Left colon (tissue), 2 donors: Measurements from ENCODE around the gene INSC. TPM values are rescaled to one million over a fixed set of nuclear protein-coding genes. Genes with fewer than 3 reads are reported as not detected.
A peak's percentile ranks its signal among the peaks of the same experiment; 100 is the strongest.

Experiments
- ATAC-seq: fragments of 200-7000 bp; cut with Tn5 transposase; one replicate; pipeline ENCODE4 v1.9.1; 2020; ENCODE audit warnings: mild to moderate bottlenecking, moderate library complexity
- DNase-seq, 2 donors: peaks; one replicate each; pipeline ENCODE4 v3.0.0-alpha.2; 2020
- intact Hi-C, 2 donors: fragments of 100-400 bp; cut with DNase I in 1 of 2; cut with micrococcal nuclease in 1 of 2; formaldehyde crosslinking; loops; one replicate each; pipeline versions ENCODE4 v1.11.2 to v1.14.0; 2022; cut with DNase I, micrococcal nuclease
- total RNA-seq, 2 donors: library from RNA; stranded (reverse); fragmentation: NEBNext Ultra II Directional; extraction: Animal tissue kit (Norgen Biotek cat#: 25700); gene quantifications; one replicate each; pipeline ENCODE4 v1.2.1, GENCODE V29; 2021
- donor health status: DM: no; HTN: no; CAD: no.
- donor health status: DM: yes; HTN: yes; CAD: no.

The INSC gene
- total RNA-seq, 2 donors from 2014 or later, result 2.2 to 2.6 TPM

DNA sequence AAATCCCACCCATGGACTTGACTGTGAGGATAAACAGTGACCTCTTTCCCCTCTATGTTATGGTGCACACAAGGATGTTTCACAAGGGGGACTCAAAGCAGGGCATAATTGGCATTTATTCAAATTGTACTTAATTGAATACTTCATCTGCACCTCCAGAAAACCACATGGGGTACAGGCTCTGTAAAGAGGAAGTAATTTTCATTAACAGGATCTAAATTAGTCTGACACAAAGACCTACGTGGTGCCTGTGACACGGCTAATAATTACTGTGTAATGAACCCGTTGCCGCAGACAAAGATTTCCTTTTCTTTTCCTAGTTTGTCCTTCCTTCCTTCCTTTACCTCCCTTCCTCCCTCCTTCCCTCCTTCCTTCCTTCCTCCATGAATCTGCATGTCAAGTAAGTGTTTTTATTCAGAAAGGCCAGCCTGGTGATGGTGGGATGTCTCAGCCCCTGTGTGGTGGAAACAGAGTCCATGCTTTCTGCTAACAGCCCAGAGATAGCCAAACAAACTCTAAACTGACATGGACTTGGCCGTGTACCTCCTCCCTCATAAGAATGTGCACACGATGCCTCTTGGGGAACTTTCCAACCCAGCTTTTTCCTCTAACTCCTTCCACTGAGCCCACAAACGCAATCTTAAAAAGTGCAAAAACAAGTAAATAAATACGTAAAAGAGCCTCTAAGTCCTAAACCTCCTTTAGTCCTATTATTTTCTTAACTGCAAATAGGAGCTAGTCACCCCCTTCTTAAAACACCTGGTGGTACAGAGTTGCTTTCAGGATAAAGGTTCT lies 118.8 kb downstream of the INSC start:
- DNase-seq (no peak), ATAC-seq (no peak)
- intact Hi-C loops, result no loop called here

DNA sequence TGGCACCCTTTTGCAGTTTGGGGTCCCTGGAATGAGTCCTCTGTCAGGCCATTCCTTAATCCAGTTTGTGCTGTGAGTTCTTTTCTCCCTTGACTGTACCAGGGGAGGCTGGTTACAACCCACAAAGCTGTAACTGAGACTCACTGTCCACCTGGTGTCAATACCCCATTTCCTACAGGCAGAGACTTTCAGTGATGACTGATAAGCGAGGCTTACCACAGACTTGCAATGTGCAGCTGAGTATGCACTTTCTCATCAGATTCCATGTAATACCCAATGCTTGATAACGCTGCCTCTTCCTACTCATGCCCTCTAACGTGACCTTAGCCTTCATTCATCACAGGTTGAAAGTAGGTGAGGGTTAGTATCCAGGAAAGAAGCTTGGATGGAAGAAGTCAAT lies 120.1 kb downstream of the INSC start:
- ATAC-seq (no peak), DNase-seq (no peak)
- intact Hi-C loops, result no loop called here

DNA sequence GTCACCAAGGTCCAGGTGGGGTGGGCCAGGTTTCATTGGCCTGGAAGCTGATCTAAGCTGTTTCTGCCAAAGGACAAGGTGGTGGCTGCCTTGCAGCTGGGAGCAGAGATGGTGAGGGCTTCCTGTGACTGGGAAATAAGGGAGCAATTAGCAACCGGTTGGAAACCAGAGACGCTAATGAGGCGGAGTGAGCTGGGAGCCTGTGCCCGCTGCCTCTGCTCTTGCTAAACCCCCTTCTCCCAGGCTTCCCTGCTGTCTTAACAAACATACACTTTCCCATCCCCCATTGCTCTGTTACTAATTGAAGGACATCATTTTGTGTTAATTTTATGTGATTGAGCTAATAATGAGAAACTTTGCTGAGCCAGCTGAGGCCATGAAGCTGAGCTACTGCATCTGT lies 121.8 kb downstream of the INSC start:
- ATAC-seq (no peak), DNase-seq (no peak)
- intact Hi-C loops, result no loop called here

DNA sequence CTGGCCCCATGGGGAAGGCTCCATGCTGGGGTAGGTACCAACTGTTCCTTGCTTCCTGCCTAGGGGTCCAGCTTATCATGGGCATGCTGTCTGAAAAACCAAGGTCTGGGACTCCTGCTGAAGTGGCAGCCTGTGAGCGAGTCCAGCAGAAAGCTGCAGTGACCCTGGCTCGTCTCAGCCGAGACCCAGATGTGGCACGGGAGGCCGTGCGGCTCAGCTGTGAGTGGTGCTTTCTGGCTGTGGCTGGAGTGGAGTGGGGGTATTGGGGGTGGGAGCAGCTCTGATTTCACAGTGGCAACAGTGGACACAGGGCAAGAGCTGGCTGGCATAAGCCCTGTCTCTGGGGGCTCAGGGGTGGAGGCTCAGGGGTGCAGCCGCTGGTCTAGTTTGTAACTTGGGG lies 124.1 kb downstream of the INSC start:
- DNase-seq (no peak), ATAC-seq (no peak)
- intact Hi-C loops, result no loop called here

DNA sequence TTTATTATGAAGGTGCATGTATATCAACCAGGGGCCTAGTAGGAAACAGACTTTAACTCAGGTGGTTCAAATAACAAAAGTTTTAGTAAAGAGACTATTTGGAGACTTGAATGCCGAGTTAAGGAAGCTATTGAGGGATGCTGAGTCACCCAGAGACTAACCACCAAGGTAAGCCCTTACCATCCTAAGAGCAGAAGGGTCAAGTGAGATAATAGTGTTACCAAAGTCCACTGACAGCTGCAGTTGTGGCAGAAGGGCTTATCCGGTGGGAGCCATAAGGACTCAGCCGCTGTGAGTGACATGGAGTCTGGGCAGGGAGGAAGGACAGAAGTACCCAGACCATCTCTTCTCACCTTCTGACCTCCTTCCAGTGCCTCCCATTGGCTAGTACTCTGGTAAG lies 134.0 kb downstream of the INSC start:
- no peak for ATAC-seq
- intact Hi-C loops, result no loop called here
- DNase-seq, result no peak

DNA sequence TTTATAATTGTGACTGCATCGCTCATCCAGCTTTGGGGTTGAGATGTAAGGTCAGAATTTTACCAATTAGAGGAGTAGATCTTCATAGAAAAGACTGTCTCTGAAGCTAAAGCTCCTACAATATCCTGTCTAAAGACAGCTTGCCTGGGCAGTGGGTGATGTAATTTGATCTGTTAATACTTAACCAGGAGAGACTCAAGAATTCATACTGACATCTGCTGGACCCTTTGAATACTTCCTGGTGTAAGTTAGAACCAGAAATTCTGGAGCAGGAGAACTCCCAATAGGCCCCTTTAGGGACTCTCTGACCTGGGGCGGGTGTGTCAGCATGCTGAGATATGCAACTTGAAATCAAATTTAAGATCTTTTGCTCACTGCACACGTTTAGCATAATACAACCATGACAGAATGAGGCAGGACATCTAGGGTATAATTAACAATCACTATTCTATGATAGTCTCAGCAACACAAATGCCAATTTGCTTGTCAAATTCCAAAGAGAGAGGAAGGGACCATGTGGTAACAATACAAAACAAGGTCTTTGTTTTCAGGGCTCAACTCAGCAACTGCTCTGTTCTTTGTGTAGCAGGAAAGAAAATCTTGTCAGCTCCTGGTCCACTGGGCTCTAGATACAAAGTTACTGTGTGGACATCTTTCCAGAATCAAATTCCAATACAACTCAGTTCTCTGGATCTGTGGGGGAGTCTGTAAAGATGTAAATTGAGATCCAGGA lies 143.9 kb downstream of the INSC start:
- intact Hi-C loops, result no loop called here
- DNase-seq, result peak in 1 of 2 donors; percentile 4
- ATAC-seq, result peak; percentile 97

DNA sequence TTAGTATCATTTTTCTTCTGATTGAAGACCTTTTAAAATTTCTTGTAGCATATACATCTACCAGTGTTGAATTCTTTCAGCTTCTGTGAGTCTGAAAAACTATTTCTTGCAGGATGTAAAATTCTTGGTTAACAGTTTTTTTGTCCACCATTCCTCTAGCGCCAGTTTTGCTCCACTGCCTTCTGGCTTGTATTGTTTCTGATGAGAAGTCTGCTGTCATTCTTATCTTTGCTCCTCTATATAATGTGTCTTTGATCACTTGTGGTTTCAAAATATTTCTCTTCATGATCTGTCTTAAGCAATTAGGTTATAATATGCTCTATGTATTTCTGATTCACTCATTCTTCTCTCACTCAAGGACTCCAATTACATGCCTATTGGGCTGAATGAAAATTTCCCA lies 152.3 kb downstream of the INSC start:
- no peak for ATAC-seq
- intact Hi-C loops, result no loop called here

DNA sequence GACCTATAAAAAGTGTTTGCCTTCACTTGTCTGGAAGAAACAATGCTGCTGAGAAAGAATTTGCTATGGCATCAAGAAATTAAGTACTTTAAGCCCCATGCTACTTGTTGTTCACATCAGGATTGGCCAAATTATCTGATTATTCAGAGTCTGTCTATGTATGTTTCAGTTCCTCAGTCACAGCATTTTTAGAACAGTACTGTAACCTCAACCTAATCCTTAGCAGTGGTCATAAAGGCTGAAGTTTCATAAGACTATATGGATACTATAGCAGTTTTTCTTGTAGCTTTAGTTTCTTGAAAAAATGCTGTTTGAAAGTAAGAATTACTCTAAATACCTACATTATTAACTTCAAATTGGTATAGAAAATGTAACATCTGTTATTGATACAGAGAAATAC lies 153.9 kb downstream of the INSC start:
- DNase-seq (no peak), ATAC-seq (no peak)
- intact Hi-C loops, result no loop called here

More for the DNA sequence above, 152.3 kb downstream of the INSC start:
- DNase-seq, result no peak

DNA sequence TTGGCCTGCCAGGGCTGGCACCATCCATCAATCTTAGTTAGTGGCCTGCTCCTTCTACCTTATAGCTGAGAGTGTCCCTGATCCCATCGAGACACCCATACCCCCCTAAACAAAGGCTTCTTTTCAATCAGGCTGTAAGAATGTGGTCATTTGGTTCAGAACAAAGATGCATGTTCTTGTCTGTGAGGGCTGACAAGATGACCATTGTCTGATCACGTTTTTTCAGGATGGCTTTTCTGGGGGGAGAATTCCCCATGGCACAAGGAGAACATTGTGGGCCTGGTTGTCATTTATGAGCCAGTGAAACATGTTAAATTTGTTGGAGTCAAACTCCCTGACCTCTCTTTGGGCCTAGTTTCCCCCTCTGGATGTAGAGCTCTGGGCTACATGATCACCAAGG lies 160.4 kb downstream of the INSC start:
- intact Hi-C loops, result no loop called here
- DNase-seq (no peak), ATAC-seq (no peak)

DNA sequence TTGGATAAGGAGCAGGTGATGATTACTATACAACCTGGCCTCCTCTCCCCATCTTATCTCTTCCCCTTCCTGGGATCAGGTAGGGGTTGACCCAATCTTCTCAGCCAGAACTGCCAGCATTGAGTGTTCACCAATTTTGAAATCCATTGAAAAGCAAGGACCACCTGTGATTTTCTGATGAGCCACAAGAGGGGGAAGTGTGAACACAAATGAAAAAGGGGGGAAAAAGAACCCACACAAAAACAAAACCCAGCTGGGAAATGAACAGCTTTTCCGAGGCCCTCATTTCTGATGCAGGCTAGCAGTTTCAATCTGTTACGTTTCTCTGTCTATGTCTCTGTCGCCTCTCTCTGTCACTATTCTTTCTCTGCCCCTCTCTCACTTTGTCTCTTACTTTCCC lies 161.9 kb downstream of the INSC start:
- no peak for DNase-seq
- intact Hi-C loops, result no loop called here
- no peak for ATAC-seq

DNA sequence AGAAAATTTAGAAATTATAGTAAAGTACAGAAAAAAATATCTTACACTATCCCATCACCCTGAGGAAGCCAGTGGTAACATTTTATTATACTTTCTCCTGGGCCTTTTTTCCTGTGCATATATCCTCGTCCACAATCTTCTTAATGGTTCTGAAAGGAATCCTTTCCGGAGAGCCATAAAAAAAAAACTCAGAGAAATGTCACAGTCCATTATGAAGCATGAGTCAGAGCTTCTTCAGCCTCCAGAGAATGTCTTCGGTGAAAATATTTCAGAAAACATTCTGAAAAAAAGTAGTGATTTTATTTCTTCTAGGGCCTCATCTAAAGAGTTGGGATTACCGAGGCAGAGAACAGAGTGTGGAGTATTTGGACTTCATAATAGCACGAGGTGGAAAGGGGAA lies 163.4 kb downstream of the INSC start:
- intact Hi-C loops, result no loop called here

DNA sequence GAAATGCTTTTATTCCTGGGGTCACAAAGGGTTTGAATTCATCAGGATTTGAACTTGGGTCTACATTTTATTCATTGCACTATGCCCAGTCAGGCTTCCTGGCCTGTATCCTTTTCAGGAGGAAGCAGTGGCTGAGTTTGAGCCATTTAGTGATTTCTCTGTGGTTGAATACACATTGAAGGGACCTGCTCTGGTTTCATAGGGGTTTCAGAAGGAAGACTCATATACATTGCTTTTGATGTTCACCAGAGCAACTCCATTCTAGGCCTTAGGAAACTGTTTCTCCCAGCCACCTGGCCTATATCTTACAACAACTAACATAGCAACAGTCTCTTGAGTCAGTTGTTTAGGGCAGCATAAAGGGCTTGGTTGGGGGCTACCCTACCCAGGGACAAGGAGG lies 165.7 kb downstream of the INSC start:
- DNase-seq, result no peak
- intact Hi-C loops, result no loop called here
- no peak for ATAC-seq

More for the DNA sequence above, 163.4 kb downstream of the INSC start:
- DNase-seq (no peak), ATAC-seq (no peak)

DNA sequence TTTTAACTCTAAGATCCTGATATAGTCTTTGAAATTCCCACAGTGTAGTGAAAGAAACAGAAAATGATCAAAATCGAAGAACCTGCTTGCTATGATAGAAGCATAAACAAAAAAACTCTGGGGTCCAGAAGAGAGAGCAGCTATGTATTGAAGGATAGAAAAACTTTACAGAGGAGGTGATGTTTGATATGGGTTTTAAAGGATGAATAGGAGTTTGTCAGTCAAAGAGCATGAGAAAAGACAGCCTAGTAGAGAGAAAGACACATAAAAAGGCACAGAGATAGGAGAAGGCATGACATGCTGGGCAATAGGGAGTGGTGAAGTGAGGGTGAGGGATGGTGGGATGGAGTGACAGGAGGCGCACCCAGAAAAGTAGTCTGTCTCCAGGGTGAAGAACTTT lies 168.0 kb downstream of the INSC start:
- ATAC-seq (no peak), DNase-seq (no peak)
- intact Hi-C loops, result no loop called here

DNA sequence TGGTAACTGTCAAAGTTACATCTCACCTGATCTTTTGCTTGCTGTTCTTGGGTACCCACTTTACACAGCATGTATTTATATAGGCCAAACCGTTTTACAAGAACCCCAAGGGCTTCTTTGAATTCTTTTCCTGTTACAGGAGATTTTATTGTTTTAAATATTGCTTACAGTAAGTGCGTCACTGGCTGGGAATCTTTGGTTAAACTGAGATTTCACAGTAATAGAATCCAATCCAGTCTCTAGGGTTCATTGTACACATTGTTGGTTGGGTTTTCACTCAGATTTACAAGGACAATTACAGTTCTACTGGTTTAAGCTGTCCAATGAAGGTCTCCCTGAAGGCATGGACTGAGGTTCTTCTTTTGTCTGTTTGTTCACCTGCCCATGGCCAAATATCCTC lies 171.7 kb downstream of the INSC start:
- no peak for ATAC-seq
- intact Hi-C loops, result no loop called here
- DNase-seq, result no peak

DNA sequence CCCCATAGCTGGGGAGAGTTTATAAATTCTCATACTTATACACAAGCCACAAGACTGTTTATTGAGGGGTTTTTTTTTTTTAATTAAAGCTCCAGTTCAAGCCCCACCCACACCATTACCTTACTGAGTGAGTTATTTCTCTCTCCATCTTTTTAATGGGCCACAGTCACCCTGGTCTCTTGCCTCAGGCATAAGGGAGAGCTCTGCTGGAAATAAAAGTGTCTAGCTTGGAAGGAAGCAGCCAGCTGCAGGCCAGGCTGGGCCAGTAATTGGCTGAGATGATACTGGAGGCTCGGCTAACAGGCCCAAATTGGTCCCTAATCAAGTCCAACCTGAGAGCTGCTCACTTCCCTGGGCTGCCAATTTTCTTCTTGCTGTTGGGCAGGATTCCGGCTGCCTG lies 174.1 kb downstream of the INSC start:
- DNase-seq, result no peak
- ATAC-seq, result no peak
- intact Hi-C loops, result no loop called here

DNA sequence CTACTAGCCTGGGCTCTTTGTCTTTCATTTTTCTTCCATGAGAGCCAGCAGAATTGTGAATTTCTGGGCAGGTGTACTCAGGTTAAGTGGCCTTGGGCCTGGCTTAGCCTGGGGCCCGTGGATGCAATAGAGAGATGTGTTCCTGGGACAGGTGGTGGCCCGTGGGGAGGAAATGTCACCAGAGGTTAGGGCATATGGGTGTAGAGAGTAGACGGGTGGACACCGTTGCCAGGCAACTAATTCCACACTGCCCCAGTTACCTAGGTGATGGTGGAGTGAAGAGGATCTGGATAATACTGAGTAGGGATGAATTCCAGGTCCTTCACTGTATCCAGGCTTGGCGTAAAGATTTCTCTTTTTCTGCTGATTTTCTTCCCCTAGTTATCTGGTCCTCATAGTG lies 175.0 kb downstream of the INSC start:
- intact Hi-C loops, result no loop called here
- DNase-seq (no peak), ATAC-seq (no peak)

DNA sequence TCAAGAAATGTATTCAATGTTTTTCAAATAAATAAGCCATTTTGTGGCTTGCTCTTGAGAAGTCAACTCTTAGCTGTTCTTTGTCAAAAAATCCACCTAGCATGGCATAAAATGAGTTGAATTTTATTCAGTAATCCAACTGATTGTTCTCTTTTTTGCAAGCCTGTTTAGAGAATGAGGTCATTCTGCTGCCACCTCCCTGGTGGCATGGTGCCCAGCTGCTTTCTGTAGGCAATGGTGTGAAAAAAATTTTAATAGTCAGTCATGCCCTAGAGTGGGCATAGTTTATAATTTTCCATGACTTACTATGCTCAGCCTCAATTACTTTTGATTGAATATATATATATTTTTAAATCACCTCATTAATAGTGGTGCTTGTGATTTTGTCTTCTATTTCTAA lies 177.2 kb downstream of the INSC start:
- intact Hi-C loops, result no loop called here
- no peak for ATAC-seq
- DNase-seq, result no peak

DNA sequence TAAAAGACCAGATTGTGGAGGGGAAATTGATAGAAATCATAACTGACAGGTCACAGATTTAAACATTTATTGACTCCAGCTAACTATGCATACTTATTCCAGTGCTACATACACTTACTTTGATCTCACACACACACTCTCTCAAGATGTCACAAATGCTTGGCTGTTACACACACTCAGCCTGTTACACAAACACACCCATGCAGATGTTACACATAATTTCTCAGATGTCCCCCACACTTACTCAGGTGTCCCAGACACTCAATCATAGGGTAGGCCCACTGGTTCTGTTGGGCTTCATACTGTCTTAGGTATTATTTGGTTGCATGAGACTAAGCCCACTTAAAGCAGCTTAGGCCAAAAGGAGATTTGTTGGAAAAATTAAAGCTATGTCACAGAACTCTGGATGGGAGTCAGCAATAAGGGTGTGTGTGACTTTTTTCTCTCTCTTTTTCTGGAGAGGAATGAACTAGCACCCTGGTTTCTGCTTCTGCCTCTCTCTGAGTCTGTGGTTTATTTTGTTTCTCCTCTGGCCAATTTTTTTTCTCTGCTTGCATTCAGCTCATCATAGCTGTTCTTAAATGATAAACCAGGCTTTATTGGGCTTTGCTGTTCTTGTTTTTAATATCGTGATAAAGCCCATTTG lies 179.4 kb downstream of the INSC start:
- ATAC-seq (no peak), DNase-seq (no peak)
- intact Hi-C loops, result no loop called here

DNA sequence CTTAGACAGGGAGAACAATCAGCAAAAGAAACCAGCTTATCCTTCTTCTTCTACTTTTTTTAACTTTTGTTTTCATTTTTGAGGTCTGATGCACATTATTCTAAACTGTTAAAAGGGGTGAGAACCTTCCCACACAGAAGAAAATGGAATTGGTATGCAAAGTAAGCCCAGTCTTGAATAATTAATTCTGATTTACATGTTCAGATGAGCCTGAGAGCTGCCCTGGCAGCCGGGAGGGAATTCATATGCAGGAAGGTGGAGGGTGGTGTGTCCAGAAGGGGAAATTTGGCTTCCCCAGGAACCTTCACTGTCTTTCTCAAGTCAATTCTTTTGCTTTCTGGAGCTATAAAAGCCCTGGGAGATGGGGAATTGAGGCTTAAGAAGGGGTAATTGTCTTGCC lies 181.0 kb downstream of the INSC start:
- ATAC-seq, result no peak
- intact Hi-C loops, result no loop called here
- no peak for DNase-seq
